WI38 (cell line): ENCODE results near the gene ACYP2.

ENCODE experiments used
- H3K4me3 ChIP-seq: 2 replicates; pipeline ENCODE4 v1.5.1; 2011; ENCODE audit warnings: low read depth, mild to moderate bottlenecking, control low read depth, low read length
- TF ChIP-seq, protein P1 (sequence below): IDR thresholded peaks from 2 replicates; pipeline ENCODE4 v1.5.1; 2012; ENCODE audit warnings: low read depth, mild to moderate bottlenecking, control low read depth, low read length

Gene ACYP2

DNA sequence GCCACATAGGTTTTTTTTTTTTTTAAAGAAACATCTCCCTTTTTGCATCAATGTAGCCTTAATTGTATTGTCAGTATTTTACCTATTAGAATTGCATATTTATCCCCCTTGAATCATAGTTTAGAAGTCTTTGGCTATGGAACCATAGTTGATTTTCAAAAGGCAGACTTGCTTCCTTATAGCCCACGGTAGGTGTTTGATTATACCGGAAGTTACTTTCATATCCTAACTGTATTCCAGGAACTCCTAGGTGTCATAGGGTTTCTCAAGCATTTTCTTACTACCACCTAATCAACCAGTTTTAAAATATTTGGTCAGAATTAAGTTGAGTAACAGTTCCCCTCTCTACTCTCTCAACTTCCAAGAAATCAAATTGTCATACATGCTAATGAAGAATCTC lies 227.2 kb downstream of the ACYP2 start:
- H3K4me3 ChIP-seq: no peak overlapping the region
- TF ChIP-seq, protein P1, sequence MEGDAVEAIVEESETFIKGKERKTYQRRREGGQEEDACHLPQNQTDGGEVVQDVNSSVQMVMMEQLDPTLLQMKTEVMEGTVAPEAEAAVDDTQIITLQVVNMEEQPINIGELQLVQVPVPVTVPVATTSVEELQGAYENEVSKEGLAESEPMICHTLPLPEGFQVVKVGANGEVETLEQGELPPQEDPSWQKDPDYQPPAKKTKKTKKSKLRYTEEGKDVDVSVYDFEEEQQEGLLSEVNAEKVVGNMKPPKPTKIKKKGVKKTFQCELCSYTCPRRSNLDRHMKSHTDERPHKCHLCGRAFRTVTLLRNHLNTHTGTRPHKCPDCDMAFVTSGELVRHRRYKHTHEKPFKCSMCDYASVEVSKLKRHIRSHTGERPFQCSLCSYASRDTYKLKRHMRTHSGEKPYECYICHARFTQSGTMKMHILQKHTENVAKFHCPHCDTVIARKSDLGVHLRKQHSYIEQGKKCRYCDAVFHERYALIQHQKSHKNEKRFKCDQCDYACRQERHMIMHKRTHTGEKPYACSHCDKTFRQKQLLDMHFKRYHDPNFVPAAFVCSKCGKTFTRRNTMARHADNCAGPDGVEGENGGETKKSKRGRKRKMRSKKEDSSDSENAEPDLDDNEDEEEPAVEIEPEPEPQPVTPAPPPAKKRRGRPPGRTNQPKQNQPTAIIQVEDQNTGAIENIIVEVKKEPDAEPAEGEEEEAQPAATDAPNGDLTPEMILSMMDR: no peak

DNA sequence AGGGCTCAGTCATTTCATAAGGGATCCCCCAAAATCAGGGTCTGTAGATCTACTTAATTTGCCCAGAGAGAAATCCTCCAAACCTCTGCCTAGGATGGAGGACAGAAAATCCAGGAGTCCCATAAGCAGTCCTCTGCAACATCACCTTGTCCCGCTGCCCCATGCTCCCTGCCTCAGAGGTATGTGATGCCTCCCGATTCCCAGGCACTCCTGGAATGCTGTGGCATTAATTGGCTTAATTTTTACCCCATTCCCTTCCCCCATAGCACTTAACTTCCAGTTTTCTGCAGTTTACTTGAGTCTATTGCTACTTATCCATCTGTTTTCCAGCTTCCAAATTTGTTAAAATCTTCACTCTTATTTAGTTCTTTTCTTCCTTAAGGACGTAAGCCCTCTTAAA lies 232.2 kb downstream of the ACYP2 start:
- H3K4me3 ChIP-seq: no peak overlapping the region
- TF ChIP-seq, protein P1: no peak

DNA sequence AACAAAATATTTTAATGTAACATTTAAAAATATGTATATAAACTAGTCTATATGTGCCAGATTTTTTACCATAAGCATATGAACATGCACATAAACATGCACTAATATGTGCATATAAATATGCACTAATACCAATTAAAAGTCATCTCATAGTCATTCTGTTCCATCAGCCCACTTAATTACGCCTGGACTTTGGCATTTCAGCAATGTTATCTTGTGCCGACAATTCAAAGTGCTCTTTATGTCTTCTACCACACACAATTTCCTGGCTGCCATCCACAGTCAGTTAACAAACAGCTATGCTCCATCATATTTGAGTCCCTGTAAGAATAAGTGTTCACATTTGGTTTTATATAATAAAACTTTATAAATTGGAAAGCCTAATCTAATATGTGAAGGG lies 233.2 kb downstream of the ACYP2 start:
- TF ChIP-seq, protein P1: no peak
- H3K4me3 ChIP-seq: no peak overlapping the region

DNA sequence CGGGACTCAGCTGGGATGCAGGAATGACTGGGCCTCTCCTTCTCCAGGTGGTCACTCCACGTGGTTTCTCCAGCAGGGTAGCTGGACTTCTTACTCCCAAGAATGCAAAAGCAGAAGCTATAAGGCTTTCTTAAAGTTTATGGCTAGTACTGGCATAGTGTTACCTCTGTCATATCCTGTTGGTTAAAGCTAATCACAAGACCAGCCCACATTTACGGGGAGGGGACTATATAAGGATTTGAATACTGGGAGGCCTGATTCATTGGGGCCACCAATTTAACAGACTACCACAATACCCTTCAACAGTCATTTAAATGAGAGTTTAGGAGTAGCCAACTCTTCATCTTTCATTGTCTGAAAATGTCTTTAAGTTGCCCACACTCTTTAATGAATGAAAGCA lies 235.0 kb downstream of the ACYP2 start:
- TF ChIP-seq, protein P1: no peak
- no peak overlapping the region for H3K4me3 ChIP-seq

DNA sequence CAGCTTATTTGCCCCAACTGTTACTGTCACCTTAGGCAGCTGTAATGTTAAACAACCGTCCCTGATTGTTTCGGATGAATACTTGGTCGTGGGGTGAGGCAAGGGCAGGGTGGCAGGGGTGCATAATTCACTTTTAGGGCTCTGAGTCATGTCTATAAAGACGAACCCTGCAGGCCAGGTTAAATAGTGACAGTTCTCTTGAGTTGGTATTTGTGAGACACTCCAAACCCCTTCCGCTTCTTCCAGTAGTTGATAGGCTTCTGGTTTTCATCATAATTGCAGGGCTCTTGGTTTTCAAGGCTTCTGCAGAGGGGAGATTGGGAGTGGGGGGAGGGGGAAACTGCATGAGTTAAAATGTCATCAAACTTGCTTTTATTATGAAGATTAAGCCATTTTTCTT lies 237.8 kb downstream of the ACYP2 start:
- TF ChIP-seq, protein P1: no peak
- no peak overlapping the region for H3K4me3 ChIP-seq
